ENCODE data around the gene SYNC. TPM values are rescaled to one million over a fixed set of nuclear protein-coding genes. Genes with fewer than 3 reads are reported as not detected.

SYNC gene
- total and polyA plus RNA-seq, 9 of the 15 experiments (the other 6 are each of a cell fraction or from before 2014, with no cell fraction given): 0.49 to 1.1 (median 0.87) TPM

- TF ChIP-seq HNRNPLL (IDR thresholded peaks at IDR 0.05; ENCODE audit: low read depth, low read length, poor library complexity, severe bottlenecking): peak; percentile 43
- no peak for TF ChIP-seq XRCC4 (IDR thresholded peaks at IDR 0.05; ENCODE audit: extremely low read depth, insufficient read depth, insufficient read length)
- TF ChIP-seq SMARCA4 (IDR thresholded peaks at IDR 0.05): peak; percentile 15; the same call in 1 of the 2 replicates
- TF ChIP-seq PRDM10 (IDR thresholded peaks at IDR 0.05; ENCODE audit: partially characterized antibody): peak; percentile 75
- no peak for TF ChIP-seq ZNF589 (CRISPR knock-in tag; IDR thresholded peaks at IDR 0.05; ENCODE audit: low read depth)
- peak; percentile 61 for TF ChIP-seq SP1 (CRISPR knock-in tag; IDR thresholded peaks at IDR 0.05)
- TF ChIP-seq MAZ (CRISPR knock-in tag; conservative IDR thresholded peaks at IDR 0.05 in 1 of 2, IDR thresholded peaks at IDR 0.05 in 1 of 2): peak; percentile 88 to 89
- no peak for TF ChIP-seq HOXB6 (CRISPR knock-in tag; IDR thresholded peaks at IDR 0.05; ENCODE audit: borderline replicate concordance)
- no peak for TF ChIP-seq ZNF79 (CRISPR knock-in tag; IDR thresholded peaks at IDR 0.05; ENCODE audit: low read depth)
- no peak for TF ChIP-seq ATF1 (CRISPR knock-in tag; IDR thresholded peaks at IDR 0.05)
- peak; percentile 40 for TF ChIP-seq ATF1 (tag; IDR thresholded peaks at IDR 0.05)
- peak; percentile 95 for TF ChIP-seq KLF1 (tag; IDR thresholded peaks at IDR 0.05)
- peak; percentile 79 for TF ChIP-seq DPF2 (IDR thresholded peaks at IDR 0.05)
- peak; percentile 85 for TF ChIP-seq CTBP1 (IDR thresholded peaks at IDR 0.05; ENCODE audit: borderline replicate concordance)
- peak in 1 of 2 experiments; percentile 60; a peak in 2 of 4 replicates for TF ChIP-seq SIN3A (IDR thresholded peaks at IDR 0.05; ENCODE audit: borderline replicate concordance in 2 of 2, control insufficient read depth in 1 of 2, low read depth in 2 of 2, low read length in 2 of 2)
- TF ChIP-seq ZNF76 (CRISPR knock-in tag; IDR thresholded peaks at IDR 0.05; ENCODE audit: borderline replicate concordance): no peak
- TF ChIP-seq PREB (CRISPR knock-in tag; IDR thresholded peaks at IDR 0.05): no peak
- 0 out of 2 replicates have a peak, but pooled peaks have one; percentile 28 for TF ChIP-seq POLR2AphosphoS5 (IDR thresholded peaks at IDR 0.05; ENCODE audit: control insufficient read depth, insufficient read depth, low read depth, low read length)
- no peak for TF ChIP-seq MECOM (CRISPR knock-in tag; IDR thresholded peaks at IDR 0.05)
- TF ChIP-seq ZFX (CRISPR knock-in tag; IDR thresholded peaks at IDR 0.05): peak; percentile 46
- TF ChIP-seq KLF13 (tag; IDR thresholded peaks at IDR 0.05; ENCODE audit: borderline replicate concordance, low read depth): peak; percentile 60; the same call in 1 of the 2 replicates
- 0 out of 2 replicates have a peak, but pooled peaks have one; percentile 63 for TF ChIP-seq ETS1 (conservative IDR thresholded peaks at IDR 0.05; ENCODE audit: control insufficient read depth, low read depth, low read length)
These were observed at the start of gene SYNC (continued) for GRCh38 chr1:32702599-32703478.

All from K562 (cell line).